Keratinocyte (primary cell): ENCODE measurements around the gene ZEB1.

Experiments used
- EZH2 ChIP-seq: IDR thresholded peaks from one replicate; pipeline ENCODE4 v1.6.1; 2012; ENCODE audit warnings: inconsistent platforms, mild to moderate bottlenecking, low read length, moderate library complexity
- TF ChIP-seq, protein P1 (sequence below), 3 experiments: IDR thresholded peaks in 1 of 3; conservative IDR thresholded peaks in 1 of 3; optimal IDR thresholded peaks in 1 of 3; 2 replicates in 2 of 3; 3 replicates in 1 of 3; pipeline versions ENCODE3 to v1.5.1; 2011; ENCODE audit warnings: low read length in 3 of 3, mild to moderate bottlenecking in 3 of 3, moderate library complexity in 2 of 3, control low read depth in 1 of 3, inconsistent platforms in 1 of 3; ENCODE audit not compliant: insufficient read depth in 2 of 3; ENCODE audit errors: extremely low read depth in 1 of 3

GRCh38 chr10:31381766-31382316, 62.8 kb downstream of the ZEB1 start:
- TF ChIP-seq, protein P1, sequence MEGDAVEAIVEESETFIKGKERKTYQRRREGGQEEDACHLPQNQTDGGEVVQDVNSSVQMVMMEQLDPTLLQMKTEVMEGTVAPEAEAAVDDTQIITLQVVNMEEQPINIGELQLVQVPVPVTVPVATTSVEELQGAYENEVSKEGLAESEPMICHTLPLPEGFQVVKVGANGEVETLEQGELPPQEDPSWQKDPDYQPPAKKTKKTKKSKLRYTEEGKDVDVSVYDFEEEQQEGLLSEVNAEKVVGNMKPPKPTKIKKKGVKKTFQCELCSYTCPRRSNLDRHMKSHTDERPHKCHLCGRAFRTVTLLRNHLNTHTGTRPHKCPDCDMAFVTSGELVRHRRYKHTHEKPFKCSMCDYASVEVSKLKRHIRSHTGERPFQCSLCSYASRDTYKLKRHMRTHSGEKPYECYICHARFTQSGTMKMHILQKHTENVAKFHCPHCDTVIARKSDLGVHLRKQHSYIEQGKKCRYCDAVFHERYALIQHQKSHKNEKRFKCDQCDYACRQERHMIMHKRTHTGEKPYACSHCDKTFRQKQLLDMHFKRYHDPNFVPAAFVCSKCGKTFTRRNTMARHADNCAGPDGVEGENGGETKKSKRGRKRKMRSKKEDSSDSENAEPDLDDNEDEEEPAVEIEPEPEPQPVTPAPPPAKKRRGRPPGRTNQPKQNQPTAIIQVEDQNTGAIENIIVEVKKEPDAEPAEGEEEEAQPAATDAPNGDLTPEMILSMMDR (optimal IDR thresholded peaks at IDR 0.05 in 1 of 3, IDR thresholded peaks at IDR 0.05 in 1 of 3, conservative IDR thresholded peaks at IDR 0.05 in 1 of 3; ENCODE audit: extremely low read depth in 1 of 3, insufficient read depth in 2 of 3, low read length in 3 of 3): no peak
- no peak for TF ChIP-seq EZH2
